GM12878 (cell line): ENCODE data around the gene GABBR2. TPM values are rescaled to one million over a fixed set of nuclear protein-coding genes. Genes with fewer than 3 reads are reported as not detected.

Experiments used
- ATAC-seq: fragments of 200-7000 bp; cut with Tn5 transposase; 3 replicates; pipeline ENCODE4 v1.9.1; 2020; ENCODE audit warnings: mild to moderate bottlenecking, moderate library complexity
- BruUV-seq: library from RNA; stranded (reverse); fragments of 400-500 nt; replicated peaks from 2 replicates; lab custom pipeline; 2021; lab: Mats Ljungman, UMichigan
- CTCF ChIA-PET: fragments of 300-600 bp; sonication (Branson Sonifier 250); formaldehyde crosslinking; extraction: SDS; loops from one replicate; lab custom pipeline; 2021; ENCODE audit warnings: inconsistent platforms; lab: Yijun Ruan, JAX
- POLR2A ChIA-PET: fragments of 350-600 bp; formaldehyde crosslinking; extraction: SDS; loops from one replicate; lab custom pipeline; 2021; ENCODE audit warnings: inconsistent platforms; lab: Charles Lee
- RAD21 ChIA-PET: fragments of 300-600 bp; sonication (Branson Sonifier 250); formaldehyde crosslinking; loops from one replicate; lab custom pipeline; 2023; ENCODE audit warnings: antibody characterized with exemption; ENCODE audit not compliant: unreplicated experiment; lab: Charles Lee
- SMC1A ChIA-PET: fragments of 300-600 bp; sonication (Branson Sonifier 250); formaldehyde crosslinking; loops from one replicate; lab custom pipeline; 2023; ENCODE audit not compliant: unreplicated experiment, uncharacterized antibody; lab: Charles Lee
- DNase-seq: peaks from one replicate; pipeline ENCODE4 v3.0.0-alpha.2; 2011; ENCODE audit warnings: low read depth, low spot score
- FAIRE-seq: peaks from 3 replicates; lab custom pipeline; 2011; peaks lifted over from hg19 to GRCh38; lab: Jason Lieb, UNC
- H2AFZ ChIP-seq: 2 replicates; pipeline ENCODE4 v1.6.0; 2011; ENCODE audit warnings: low read depth, low read length, control low read depth; ENCODE audit not compliant: control insufficient read depth
- H3K27ac ChIP-seq: 2 replicates; pipeline ENCODE4 v1.5.1; 2011; ENCODE audit warnings: control low read depth; ENCODE audit not compliant: control insufficient read depth, insufficient read depth
- H3K27me3 ChIP-seq, 2 experiments: replicated peaks in 1 of 2; 2 replicates each; pipeline versions ENCODE4 v1.6.0 to v1.6.1; 2011; ENCODE audit warnings: low read length in 1 of 2; ENCODE audit not compliant: control insufficient read depth in 2 of 2, insufficient read depth in 2 of 2
- H3K36me3 ChIP-seq, 2 experiments: 2 replicates each; pipeline ENCODE4 v1.5.1; 2011; ENCODE audit warnings: low read length in 1 of 2; ENCODE audit not compliant: control insufficient read depth in 2 of 2, insufficient read depth in 2 of 2
- H3K4me1 ChIP-seq: 2 replicates; pipeline ENCODE4 v1.6.1; 2011; ENCODE audit warnings: mild to moderate bottlenecking, low read length, moderate library complexity, mixed read lengths; ENCODE audit not compliant: control insufficient read depth, insufficient read depth
- H3K4me2 ChIP-seq: 2 replicates; pipeline ENCODE4 v1.6.0; 2011; ENCODE audit warnings: control low read depth; ENCODE audit not compliant: control insufficient read depth, insufficient read depth
- H3K4me3 ChIP-seq: fragments of 200-600 bp; sonication (generic); 2 replicates; pipeline ENCODE4 v1.5.1; 2016
- H3K79me2 ChIP-seq: 2 replicates; pipeline ENCODE4 v1.6.0; 2011; ENCODE audit warnings: low read length; ENCODE audit not compliant: control insufficient read depth, insufficient read depth
- H3K9ac ChIP-seq: 2 replicates; pipeline ENCODE4 v1.8.0; 2011; ENCODE audit warnings: low read length, control low read depth, mixed read lengths; ENCODE audit not compliant: control insufficient read depth, insufficient read depth
- H3K9me3 ChIP-seq: replicated peaks from 3 replicates; pipeline ENCODE4 v1.5.1; 2011; ENCODE audit warnings: mild to moderate bottlenecking, low read length; ENCODE audit not compliant: control insufficient read depth, insufficient read depth
- H4K20me1 ChIP-seq: 2 replicates; pipeline ENCODE4 v1.6.0; 2011; ENCODE audit not compliant: control insufficient read depth, insufficient read depth
- CEBPB ChIP-seq, 2 experiments: fragments of 150-350 bp in 1 of 2; IDR thresholded peaks; 2 replicates each; pipeline ENCODE4 v1.6.1; 2012 to 2014; ENCODE audit warnings: low read depth in 2 of 2, low read length in 2 of 2, borderline replicate concordance in 1 of 2, inconsistent platforms in 1 of 2
- CREM ChIP-seq: IDR thresholded peaks from 2 replicates; pipeline ENCODE4 v1.6.1; 2014; ENCODE audit warnings: antibody characterized with exemption, low read depth
- CTCF ChIP-seq, 3 experiments: IDR thresholded peaks in 2 of 3; conservative IDR thresholded peaks in 1 of 3; 2 replicates each; pipeline ENCODE4 v1.5.1; 2011; ENCODE audit warnings: low read depth in 3 of 3, low read length in 3 of 3, mild to moderate bottlenecking in 3 of 3, control low read depth in 2 of 3, moderate library complexity in 2 of 3, inconsistent platforms in 1 of 3, mixed read lengths in 1 of 3; ENCODE audit not compliant: control insufficient read depth in 2 of 3, insufficient read depth in 1 of 3; ENCODE audit errors: extremely low read depth in 1 of 3
- E2F8 ChIP-seq: fragments of 450-650 bp; IDR thresholded peaks from 2 replicates; pipeline ENCODE4 v1.6.1; 2018; ENCODE audit warnings: mild to moderate bottlenecking, low read depth, moderate library complexity; ENCODE audit not compliant: partially characterized antibody
- EGR1 ChIP-seq, 2 experiments: IDR thresholded peaks; 1 replicate in 1 of 2; 2 replicates in 1 of 2; pipeline ENCODE4 v1.6.1; 2011 to 2012; ENCODE audit warnings: low read depth in 2 of 2, low read length in 2 of 2, borderline replicate concordance in 1 of 2, mild to moderate bottlenecking in 1 of 2, moderate library complexity in 1 of 2
- GABPA ChIP-seq: IDR thresholded peaks from 2 replicates; pipeline ENCODE4 v1.6.1; 2014; ENCODE audit warnings: antibody characterized with exemption, low read depth, mild to moderate bottlenecking, inconsistent platforms
- IRF4 ChIP-seq: IDR thresholded peaks from 2 replicates; pipeline ENCODE4 v1.6.1; 2011; ENCODE audit warnings: low read depth, low read length
- MEF2A ChIP-seq: IDR thresholded peaks from 2 replicates; pipeline ENCODE4 v1.6.1; 2011; ENCODE audit warnings: low read depth, mild to moderate bottlenecking, low read length, moderate library complexity; ENCODE audit not compliant: insufficient read depth
- NFIC ChIP-seq: IDR thresholded peaks from 2 replicates; pipeline ENCODE4 v1.6.1; 2012; ENCODE audit warnings: low read depth, mild to moderate bottlenecking, inconsistent platforms, low read length, moderate library complexity
- RAD21 ChIP-seq: IDR thresholded peaks from 2 replicates; pipeline ENCODE4 v1.6.1; 2011; ENCODE audit warnings: mild to moderate bottlenecking, low read depth, low read length, moderate library complexity; ENCODE audit not compliant: insufficient read depth
- RAD51 ChIP-seq: fragments of 450-650 bp; IDR thresholded peaks from 2 replicates; pipeline ENCODE4 v1.6.1; 2016; ENCODE audit warnings: moderate library complexity, mild to moderate bottlenecking, inconsistent platforms
- RELA ChIP-seq: fragments of 450-650 bp; IDR thresholded peaks from 2 replicates; pipeline ENCODE4 v1.8.0; 2014; ENCODE audit warnings: borderline replicate concordance; ENCODE audit not compliant: partially characterized antibody
- SKIL ChIP-seq: fragments of 450-650 bp; IDR thresholded peaks from 2 replicates; pipeline ENCODE4 v1.6.1; 2017; ENCODE audit warnings: mild to moderate bottlenecking, low read depth, inconsistent platforms; ENCODE audit not compliant: poor library complexity, severe bottlenecking
- ZBTB4 ChIP-seq: fragments of 450-650 bp; formaldehyde crosslinking; IDR thresholded peaks from 2 replicates; pipeline ENCODE4 v1.4.0; 2022; ENCODE audit warnings: mild to moderate bottlenecking, moderate library complexity
- WGBS: methylation state at CpG from one replicate; pipeline ENCODE4 v1.1.6; 2016; ENCODE audit warnings: low lambda C conversion rate; ENCODE audit not compliant: insufficient replicate concordance, insufficient coverage; ENCODE audit errors: missing lambda C conversion rate; 5-methylcytosine and 5-hydroxymethylcytosine counted together
- in situ Hi-C: fragments of 300-500 bp; cut with MboI; formaldehyde crosslinking; loops from 9 replicates; pipeline ENCODE4 v1.14.3; 2018; ENCODE audit warnings: mixed read lengths
- intact Hi-C: fragments of 100-400 bp; cut with micrococcal nuclease; formaldehyde crosslinking; loops from one replicate; pipeline ENCODE4 v1.14.2; 2022; ENCODE audit not compliant: unreplicated experiment
- polyA plus RNA-seq, 11 experiments: library from polyadenylated mRNA; depleted of rRNA in 4 of 11; unstranded in 6 of 11; stranded (reverse) in 5 of 11; fragments of >200 nt; fragmentation: Nextera tagmentation in 4 of 11; fragmentation: Illumina TruSeq in 1 of 11; extraction: Ambion mirVana in 4 of 11; extraction: Trizol in 1 of 11; gene quantifications; 1 replicate in 1 of 11; 2 replicates in 10 of 11; pipeline versions ENCODE4 v1.2.1 to v1.2.3, GENCODE V29; 2011 to 2016; ENCODE audit warnings: inconsistent platforms in 2 of 11, missing spikeins in 2 of 11, low read depth in 1 of 11
- total RNA-seq, 4 experiments: library from RNA; depleted of rRNA in 3 of 4; stranded (reverse); fragments of >200 nt in 3 of 4; fragmentation: Illumina TruSeq in 1 of 4; extraction: Trizol in 1 of 4; gene quantifications; 2 replicates each; pipeline versions ENCODE4 v1.2.1 to v1.2.3, GENCODE V29; 2013 to 2021

The GABBR2 gene
- total and polyA plus RNA-seq, 10 of the 15 experiments (the other 5 are each of a cell fraction or from before 2014, with no cell fraction given): 0.02 to 2.2 (median 0.06) TPM; not detected in 2

- Histone ChIP-seq H3K4me3 (no peak overlapping the region), H3K9me3 (no peaks in the 10 kb centered on the region), H3K9ac (no peak overlapping the region), H3K36me3 (no peaks in the 10 kb centered on the region), H3K27ac (no peak overlapping the region), H3K4me2 (no peak overlapping the region), H2AFZ (no peak overlapping the region), H4K20me1 (no peaks in the 10 kb centered on the region), H3K4me1 (no peaks in the 10 kb centered on the region), H3K27me3 (peaks cover 2 to 8% of the 10 kb centered on the region in 2 experiments; a peak in 1 of 4 replicates), H3K79me2 (no peaks in the 10 kb centered on the region)
- ChIA-PET RAD21 (no interaction called here), SMC1A (no interaction called here), POLR2A (no interaction called here), CTCF (no interaction called here)
- no peak for DNase-seq
- no TSS peak for BruUV-seq
- in situ Hi-C loops: loop anchor here (10.0 kb wide), 1 partner anchor 243 kb away; no protein-coding TSS in a partner anchor
- WGBS: 21% methylated on average over 4 of the region's 4 CpGs
- no peak for FAIRE-seq
- intact Hi-C loops: loop anchor here (10.0 kb wide), 1 partner anchor 217 kb away; no protein-coding TSS in a partner anchor
- ATAC-seq: no peak
- TF ChIP-seq RELA (no peak), MEF2A (no peak), GABPA (no peak), EGR1 (IDR thresholded peaks at IDR 0.05; ENCODE audit: borderline replicate concordance in 1 of 2, low read depth in 2 of 2, low read length in 2 of 2) (no peak), RAD21 (no peak), IRF4 (no peak), NFIC (no peak), SKIL (no peak), E2F8 (no peak), ZBTB4 (CRISPR knock-in tag) (no peak), RAD51 (no peak), CREM (no peak), CEBPB (IDR thresholded peaks at IDR 0.05; ENCODE audit: borderline replicate concordance in 1 of 2, low read depth in 2 of 2, low read length in 2 of 2) (no peak), CTCF (IDR thresholded peaks at IDR 0.05 in 2 of 3, conservative IDR thresholded peaks at IDR 0.05 in 1 of 3; ENCODE audit: control insufficient read depth in 2 of 3, extremely low read depth in 1 of 3, insufficient read depth in 1 of 3, low read depth in 3 of 3, low read length in 3 of 3) (no peak)
Observed at GRCh38 chr9:98532147-98532546, 176.6 kb downstream of the GABBR2 start.
